CD8-positive, alpha-beta memory T cell (primary cell): ENCODE data around the gene GSTO2. TPM values are rescaled to one million over a fixed set of nuclear protein-coding genes. Genes with fewer than 3 reads are reported as not detected.

Experiments used
- CTCF ChIA-PET: fragments of 350-600 bp; sonication (Branson Sonifier 250); formaldehyde crosslinking; loops from one replicate; lab custom pipeline; 2021; ENCODE audit warnings: antibody characterized with exemption; lab: Charles Lee
- POLR2A ChIA-PET: fragments of 350-600 bp; sonication (Branson Sonifier 250); formaldehyde crosslinking; loops from one replicate; lab custom pipeline; 2021; ENCODE audit warnings: antibody characterized with exemption; lab: Charles Lee
- DNase-seq, 5 donors: peaks; one replicate each; pipeline versions ENCODE4 v3.0.0 to v3.0.0-alpha.2; 2020 to 2022; ENCODE audit warnings: mixed read lengths in 1 of 5
- H3K27ac ChIP-seq: one replicate; pipeline ENCODE4 v1.7.0; 2013; ENCODE audit warnings: low read depth, mild to moderate bottlenecking, low read length, moderate library complexity
- H3K27me3 ChIP-seq: 2 replicates; pipeline ENCODE4 v1.7.0; 2013; ENCODE audit warnings: low read length, mild to moderate bottlenecking; ENCODE audit not compliant: insufficient read depth, poor library complexity, severe bottlenecking
- H3K36me3 ChIP-seq: 2 replicates; pipeline ENCODE4 v1.7.0; 2013; ENCODE audit warnings: mild to moderate bottlenecking, low read length, moderate library complexity; ENCODE audit not compliant: insufficient read depth
- H3K4me1 ChIP-seq: 2 replicates; pipeline ENCODE4 v1.7.0; 2013; ENCODE audit warnings: mild to moderate bottlenecking, low read length, moderate library complexity; ENCODE audit not compliant: insufficient read depth
- H3K4me3 ChIP-seq: 2 replicates; pipeline ENCODE4 v1.7.0; 2013; ENCODE audit warnings: mild to moderate bottlenecking, low read length
- H3K9me3 ChIP-seq: 2 replicates; pipeline ENCODE4 v1.7.0; 2013; ENCODE audit warnings: mild to moderate bottlenecking, low read length
- H3K27ac Mint-ChIP-seq, 8 donors: one replicate each; pipeline ENCODE4 v1.8.0; 2020 to 2021; ENCODE audit warnings: mixed read lengths in 8 of 8, mild to moderate bottlenecking in 6 of 8, inconsistent platforms in 3 of 8, moderate library complexity in 3 of 8
- H3K27me3 Mint-ChIP-seq, 2 donors: one replicate each; pipeline ENCODE4 v1.8.0; 2020 to 2021; ENCODE audit warnings: mixed read lengths in 2 of 2, mild to moderate bottlenecking in 1 of 2, moderate library complexity in 1 of 2
- H3K36me3 Mint-ChIP-seq, 3 donors: one replicate each; pipeline ENCODE4 v1.8.0; 2020 to 2021; ENCODE audit warnings: mixed read lengths in 3 of 3, inconsistent platforms in 1 of 3, mild to moderate bottlenecking in 1 of 3
- H3K4me1 Mint-ChIP-seq, 3 donors: one replicate each; pipeline ENCODE4 v1.8.0; 2020 to 2021; ENCODE audit warnings: mixed read lengths in 3 of 3, inconsistent platforms in 1 of 3, mild to moderate bottlenecking in 1 of 3
- H3K4me3 Mint-ChIP-seq, 7 donors: one replicate each; pipeline ENCODE4 v1.8.0; 2020 to 2021; ENCODE audit warnings: mixed read lengths in 7 of 7, mild to moderate bottlenecking in 6 of 7, moderate library complexity in 4 of 7, inconsistent platforms in 2 of 7
- H3K9me3 Mint-ChIP-seq, 5 donors: one replicate each; pipeline ENCODE4 v1.8.0; 2020 to 2022; ENCODE audit warnings: mixed read lengths in 5 of 5, mild to moderate bottlenecking in 3 of 5, moderate library complexity in 2 of 5, inconsistent platforms in 1 of 5
- polyA plus RNA-seq: library from polyadenylated mRNA; unstranded; fragments of 300-500 nt; fragmentation: Illumina TruSeq; gene quantifications from one replicate; pipeline ENCODE4 v1.2.3, GENCODE V29; 2021
- total RNA-seq, 2 experiments: library from RNA; stranded (reverse); gene quantifications; one replicate each; pipeline ENCODE4 v1.2.3, GENCODE V29; 2021

Gene GSTO2
- total and polyA plus RNA-seq, 3 experiments from 2014 or later: 0.60 to 1.1 (median 0.93) TPM

- no peaks in the 10 kb centered on the region for H3K9me3 ChIP-seq
- ChIA-PET CTCF (interaction anchor here (1.3 kb wide), 1 partner anchor 34 kb away, joined by 4 read pairs; the partner anchor contains the start of gene CFAP58), POLR2A (interaction anchor here (0.6 kb wide), 1 partner anchor 24 kb away, joined by 7 read pairs; no protein-coding TSS in a partner anchor)
- no peak overlapping the region for H3K4me3 ChIP-seq
- no peak for DNase-seq
- H3K4me1 ChIP-seq: peaks cover 62% of the 10 kb centered on the region
- Mint-ChIP-seq H3K4me3 (no peak overlapping the region), H3K27ac (peak overlapping the region in 4 of 8 donors; percentile 4 to 83 (median 60)), H3K27me3 (peaks cover 0 to 2% of the 10 kb centered on the region in 2 donors), H3K4me1 (peaks cover 59 to 66% (median 65%) of the 10 kb centered on the region in 3 donors), H3K9me3 (no peaks in the 10 kb centered on the region), H3K36me3 (peaks cover 0 to 38% (median 0%) of the 10 kb centered on the region in 3 donors)
- no peak overlapping the region for H3K27ac ChIP-seq
- peaks cover 10% of the 10 kb centered on the region for H3K36me3 ChIP-seq
- no peaks in the 10 kb centered on the region for H3K27me3 ChIP-seq
Measured at GRCh38 chr10:104318810-104319741, 50.1 kb downstream of the GSTO2 start.

- H3K4me3 Mint-ChIP-seq: peak overlapping the region in 4 of 7 donors; percentile 2 to 80 (median 72)
- no peaks in the 10 kb centered on the region for H3K9me3 Mint-ChIP-seq
- ChIA-PET CTCF (interaction anchor here (1.5 to 2.8 kb wide), 5 partner anchors 9 to 47 kb away, joined by 4 to 23 read pairs (median 6); partner anchors contain the start of gene CFAP58), POLR2A (interaction anchor here (0.5 to 1.6 kb wide), 2 partner anchors 16 to 33 kb away, joined by 4 to 5 read pairs; partner anchors contain the start of gene ITPRIP)
- Histone ChIP-seq H3K27me3 (no peaks in the 10 kb centered on the region), H3K9me3 (no peaks in the 10 kb centered on the region), H3K4me3 (no peak overlapping the region), H3K27ac (no peak overlapping the region), H3K36me3 (no peaks in the 10 kb centered on the region), H3K4me1 (peaks cover 83% of the 10 kb centered on the region)
- DNase-seq: no peak
- H3K36me3 Mint-ChIP-seq: peaks cover 0 to 26% (median 1%) of the 10 kb centered on the region in 3 donors
- peak overlapping the region in 7 of 8 donors; percentile 14 to 96 (median 91) for H3K27ac Mint-ChIP-seq
- peaks cover 0 to 2% of the 10 kb centered on the region in 2 donors for H3K27me3 Mint-ChIP-seq
- peaks cover 79 to 87% (median 87%) of the 10 kb centered on the region in 3 donors for H3K4me1 Mint-ChIP-seq
Measured at GRCh38 chr10:104321226-104321625, 52.2 kb downstream of the GSTO2 start.

GRCh38 chr10:104321725-104322415, 52.9 kb downstream of the GSTO2 start:
- H3K36me3 Mint-ChIP-seq: peaks cover 0 to 24% (median 1%) of the 10 kb centered on the region in 3 donors
- POLR2A ChIA-PET: interaction anchor here (1.6 kb wide), 1 partner anchor 16 kb away, joined by 5 read pairs; the partner anchor contains the start of gene ITPRIP
- no peaks in the 10 kb centered on the region for H3K36me3 ChIP-seq
- CTCF ChIA-PET: interaction anchor here (1.2 to 2.8 kb wide), 6 partner anchors 9 to 47 kb away, joined by 4 to 23 read pairs (median 6); partner anchors contain the start of genes CFAP58 and ITPRIP
- no peaks in the 10 kb centered on the region for H3K9me3 Mint-ChIP-seq
- peaks cover 0 to 2% of the 10 kb centered on the region in 2 donors for H3K27me3 Mint-ChIP-seq
- peaks cover 90% of the 10 kb centered on the region for H3K4me1 ChIP-seq
- peak overlapping the region; percentile 25 for H3K4me3 ChIP-seq
- H3K4me1 Mint-ChIP-seq: peaks cover 84 to 93% (median 92%) of the 10 kb centered on the region in 3 donors
- DNase-seq: no peak
- no peaks in the 10 kb centered on the region for H3K9me3 ChIP-seq
- peak overlapping the region; percentile 48 to 88 (median 70) for H3K4me3 Mint-ChIP-seq
- H3K27ac Mint-ChIP-seq: peak overlapping the region; percentile 86 to 96 (median 92)
- peak overlapping the region; percentile 28 for H3K27ac ChIP-seq
- no peaks in the 10 kb centered on the region for H3K27me3 ChIP-seq

GRCh38 chr10:104322416-104322782, 53.4 kb downstream of the GSTO2 start:
- Mint-ChIP-seq H3K36me3 (peaks cover 0 to 18% (median 3%) of the 10 kb centered on the region in 3 donors), H3K9me3 (no peaks in the 10 kb centered on the region), H3K27me3 (peaks cover 0 to 2% of the 10 kb centered on the region in 2 donors), H3K4me3 (peak overlapping the region; percentile 66 to 88 (median 75)), H3K4me1 (peaks cover 84 to 98% (median 94%) of the 10 kb centered on the region in 3 donors), H3K27ac (peak overlapping the region; percentile 86 to 96 (median 92))
- ChIA-PET CTCF (interaction anchor here (1.2 to 2.8 kb wide), 6 partner anchors 10 to 48 kb away, joined by 4 to 23 read pairs (median 6); partner anchors contain the start of genes CFAP58 and ITPRIP), POLR2A (interaction anchor here (1.6 kb wide), 1 partner anchor 15 kb away, joined by 5 read pairs; the partner anchor contains the start of gene ITPRIP)
- H3K9me3 ChIP-seq: no peaks in the 10 kb centered on the region
- DNase-seq: peak in 1 of 5 donors; percentile 27
- peaks cover 95% of the 10 kb centered on the region for H3K4me1 ChIP-seq
- peak overlapping the region; percentile 25 for H3K4me3 ChIP-seq
- H3K27ac ChIP-seq: peak overlapping the region; percentile 28
- no peaks in the 10 kb centered on the region for H3K36me3 ChIP-seq
- no peaks in the 10 kb centered on the region for H3K27me3 ChIP-seq

GRCh38 chr10:104323085-104323484, 54.1 kb downstream of the GSTO2 start:
- H3K27ac Mint-ChIP-seq: peak overlapping the region; percentile 86 to 96 (median 92)
- H3K9me3 ChIP-seq: no peaks in the 10 kb centered on the region
- H3K27ac ChIP-seq: peak overlapping the region; percentile 28
- peak overlapping the region; percentile 66 to 88 (median 75) for H3K4me3 Mint-ChIP-seq
- ChIA-PET POLR2A (no interaction called here), CTCF (interaction anchor here (1.0 to 2.8 kb wide), 4 partner anchors 10 to 18 kb away, joined by 4 to 23 read pairs (median 5); partner anchors contain the start of gene ITPRIP)
- no peaks in the 10 kb centered on the region for H3K36me3 ChIP-seq
- no peak for DNase-seq
- peaks cover 0 to 13% (median 3%) of the 10 kb centered on the region in 3 donors for H3K36me3 Mint-ChIP-seq
- H3K27me3 ChIP-seq: no peaks in the 10 kb centered on the region
- H3K4me1 Mint-ChIP-seq: peaks cover 84 to 98% (median 97%) of the 10 kb centered on the region in 3 donors
- peaks cover 97% of the 10 kb centered on the region for H3K4me1 ChIP-seq
- H3K4me3 ChIP-seq: no peak overlapping the region
- peaks cover 0 to 2% of the 10 kb centered on the region in 2 donors for H3K27me3 Mint-ChIP-seq
- no peaks in the 10 kb centered on the region for H3K9me3 Mint-ChIP-seq

GRCh38 chr10:104323760-104324201, 54.8 kb downstream of the GSTO2 start:
- peaks cover 89 to 98% (median 97%) of the 10 kb centered on the region in 3 donors for H3K4me1 Mint-ChIP-seq
- H3K4me3 Mint-ChIP-seq: peak overlapping the region in 6 of 7 donors; percentile 16 to 80 (median 64)
- CTCF ChIA-PET: interaction anchor here (1.0 to 2.5 kb wide), 2 partner anchors 15 to 18 kb away, joined by 5 to 12 read pairs; partner anchors contain the start of gene ITPRIP
- POLR2A ChIA-PET: no interaction called here
- Histone ChIP-seq H3K36me3 (no peaks in the 10 kb centered on the region), H3K27ac (no peak overlapping the region), H3K9me3 (no peaks in the 10 kb centered on the region), H3K4me3 (no peak overlapping the region), H3K4me1 (peaks cover 97% of the 10 kb centered on the region), H3K27me3 (no peaks in the 10 kb centered on the region)
- H3K9me3 Mint-ChIP-seq: no peaks in the 10 kb centered on the region
- peaks cover 0 to 11% (median 3%) of the 10 kb centered on the region in 3 donors for H3K36me3 Mint-ChIP-seq
- H3K27ac Mint-ChIP-seq: peak overlapping the region; percentile 3 to 97 (median 90)
- H3K27me3 Mint-ChIP-seq: peaks cover 0 to 7% of the 10 kb centered on the region in 2 donors
- no peak for DNase-seq

GRCh38 chr10:104324221-104324686, 55.3 kb downstream of the GSTO2 start:
- peaks cover 92 to 98% (median 97%) of the 10 kb centered on the region in 3 donors for H3K4me1 Mint-ChIP-seq

More at GRCh38 chr10:104324221-104324686, 55.3 kb downstream of the GSTO2 start:
- Mint-ChIP-seq H3K4me3 (peak overlapping the region in 6 of 7 donors; percentile 58 to 88 (median 72)), H3K27ac (peak overlapping the region in 7 of 8 donors; percentile 76 to 97 (median 89)), H3K27me3 (peaks cover 0 to 9% of the 10 kb centered on the region in 2 donors), H3K36me3 (peaks cover 0 to 11% (median 3%) of the 10 kb centered on the region in 3 donors), H3K9me3 (no peaks in the 10 kb centered on the region)
- Histone ChIP-seq H3K36me3 (no peaks in the 10 kb centered on the region), H3K9me3 (no peaks in the 10 kb centered on the region), H3K27me3 (no peaks in the 10 kb centered on the region), H3K4me1 (peaks cover 97% of the 10 kb centered on the region), H3K4me3 (no peak overlapping the region), H3K27ac (no peak overlapping the region)
- DNase-seq: no peak
- ChIA-PET POLR2A (no interaction called here), CTCF (interaction anchor here (0.7 to 2.5 kb wide), 5 partner anchors 14 to 33 kb away, joined by 3 to 12 read pairs (median 5); partner anchors contain the start of genes CFAP58 and ITPRIP)
